Upper lobe of left lung (tissue), 6 donors: ENCODE data around the gene DAPL1. TPM values are rescaled to one million over a fixed set of nuclear protein-coding genes. Genes with fewer than 3 reads are reported as not detected.
A peak's percentile ranks its signal among the peaks of the same experiment; 100 is the strongest.

Source experiments
- ATAC-seq, 2 donors: fragments of 200-7000 bp; cut with Tn5 transposase; one replicate each; pipeline ENCODE4 v1.9.1; 2022; ENCODE audit warnings: mild to moderate bottlenecking in 2 of 2, moderate library complexity in 2 of 2; ENCODE audit not compliant: low FRiP score in 2 of 2
- DNase-seq, 2 donors: peaks; one replicate each; pipeline ENCODE4 v3.0.0-alpha.2; 2019 to 2020
- H3K27ac ChIP-seq, 4 donors: fragments of 200-600 bp; sonication (generic); one replicate each; pipeline ENCODE4 v1.5.1; 2016 to 2019
- H3K27me3 ChIP-seq, 4 donors: fragments of 200-600 bp; sonication (generic); one replicate each; pipeline ENCODE4 v1.5.1; 2017 to 2019
- H3K36me3 ChIP-seq, 4 donors: fragments of 200-600 bp; sonication (generic); one replicate each; pipeline ENCODE4 v1.5.1; 2016 to 2019
- H3K4me1 ChIP-seq, 4 donors: fragments of 200-600 bp; sonication (generic); one replicate each; pipeline ENCODE4 v1.5.1; 2018 to 2019
- H3K4me3 ChIP-seq, 4 donors: fragments of 200-600 bp; sonication (generic); one replicate each; pipeline ENCODE4 v1.5.1; 2017 to 2019; ENCODE audit warnings: mild to moderate bottlenecking in 2 of 4, moderate library complexity in 1 of 4
- H3K9me3 ChIP-seq, 4 donors: fragments of 200-600 bp; sonication (generic); one replicate each; pipeline ENCODE4 v1.5.1; 2018 to 2019
- CTCF ChIP-seq, 6 experiments: fragments of 450-650 bp in 4 of 6; fragments of 200-600 bp in 2 of 6; sonication (generic) in 2 of 6; IDR thresholded peaks; one replicate each; pipeline ENCODE4 v1.5.1; 2016 to 2019; ENCODE audit warnings: antibody characterized with exemption in 6 of 6
- EP300 ChIP-seq, 4 donors: sonication (generic); formaldehyde crosslinking; IDR thresholded peaks; one replicate each; pipeline ENCODE4 v1.5.1; 2017; ENCODE audit warnings: antibody characterized with exemption in 4 of 4, control low read depth in 2 of 4
- POLR2A ChIP-seq, 4 donors: fragments of 450-650 bp; IDR thresholded peaks; one replicate each; pipeline ENCODE4 v1.5.1; 2016 to 2017; ENCODE audit warnings: antibody characterized with exemption in 4 of 4, mild to moderate bottlenecking in 2 of 4
- POLR2AphosphoS5 ChIP-seq, 2 donors: sonication (generic); formaldehyde crosslinking; IDR thresholded peaks; one replicate each; pipeline ENCODE4 v1.5.1; 2017; ENCODE audit warnings: antibody characterized with exemption in 2 of 2
- WGBS, 2 donors: methylation state at CpG; one replicate each; pipeline ENCODE4 v1.1.5; 2017 to 2018; 5-methylcytosine and 5-hydroxymethylcytosine counted together
- total RNA-seq, 6 donors: library from RNA; depleted of rRNA in 4 of 6; stranded (reverse); fragments of >200 nt in 4 of 6; gene quantifications; one replicate each; pipeline versions ENCODE4 v1.1.0 to v1.2.1, GENCODE V29; 2016 to 2021
- donor health status: DM: no; HTN: no; CAD: no; lungs with moderate emphysema.
- donor health status: DM: no; HTN: yes; CAD: no; lungs with severe emphysema.

DAPL1 gene
- total RNA-seq, 6 donors from 2014 or later, result 0.43 TPM; not detected in 5

DNA sequence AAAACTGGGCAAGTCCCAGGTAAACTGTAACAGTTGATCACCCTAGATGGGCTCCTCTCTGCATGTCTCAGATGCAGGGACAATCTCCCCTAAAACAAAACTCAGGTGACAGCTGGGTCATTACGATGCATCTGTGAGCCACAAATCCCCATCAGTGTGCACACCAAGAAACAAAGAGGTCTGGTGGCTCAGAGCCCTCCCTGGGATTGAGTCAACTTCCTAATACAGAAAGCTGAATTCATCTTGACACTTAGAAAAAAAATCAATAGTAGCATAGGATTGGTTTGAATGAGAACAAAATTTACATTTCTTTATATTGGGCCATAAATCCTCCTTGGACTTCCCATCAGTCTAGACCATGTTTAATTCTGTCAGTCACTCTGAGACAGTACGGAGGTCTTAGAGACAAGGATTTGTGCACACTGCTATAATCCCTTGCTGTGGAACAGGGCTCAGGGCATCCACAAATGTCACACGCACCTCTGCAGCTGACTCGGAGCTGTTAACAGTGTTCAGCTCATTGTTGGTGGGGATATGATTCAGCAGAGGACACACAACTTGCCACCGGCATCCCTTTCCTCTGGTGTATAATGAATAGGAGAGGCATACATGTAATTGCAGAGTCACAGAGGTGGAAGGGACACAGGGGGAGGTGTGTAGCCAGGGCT, 44.5 kb upstream of the DAPL1 start:
- 90 to 91% methylated on average over 5 of the region's 5 CpGs for WGBS, 2 donors
- Histone ChIP-seq H3K27ac (no peak overlapping the region), H3K4me1 (peaks cover 10 to 19% (median 14%) of the 10 kb centered on the region in 4 donors), H3K4me3 (no peak overlapping the region), H3K36me3 (no peaks in the 10 kb centered on the region), H3K27me3 (no peaks in the 10 kb centered on the region), H3K9me3 (no peaks in the 10 kb centered on the region)
- TF ChIP-seq POLR2AphosphoS5 (IDR thresholded peaks at IDR 0.05) (no peak), CTCF (IDR thresholded peaks at IDR 0.05) (no peak), EP300 (IDR thresholded peaks at IDR 0.05) (no peak), POLR2A (IDR thresholded peaks at IDR 0.05) (no peak)
- ATAC-seq, result no peak
- no peak for DNase-seq

- 25 to 36% methylated on average over 14 of the region's 14 CpGs for WGBS, 2 donors
- peak; percentile 78 to 89 for ATAC-seq
- no peak for TF ChIP-seq POLR2AphosphoS5 (IDR thresholded peaks at IDR 0.05)
- peak; percentile 68 to 85 (median 79) for TF ChIP-seq CTCF (IDR thresholded peaks at IDR 0.05)
- H3K9me3 ChIP-seq, result no peaks in the 10 kb centered on the region
- H3K4me1 ChIP-seq, result peaks cover 7 to 12% (median 11%) of the 10 kb centered on the region in 4 donors
- DNase-seq, result peak in 1 of 2 donors; percentile 37
- no peaks in the 10 kb centered on the region for H3K36me3 ChIP-seq
- H3K27ac ChIP-seq, result no peak overlapping the region
- no peaks in the 10 kb centered on the region for H3K27me3 ChIP-seq
- peak overlapping the region in 3 of 4 donors; percentile 6 to 36 (median 28) for H3K4me3 ChIP-seq
Measured at GRCh38 chr2:158753641-158754611, 41.2 kb upstream of the DAPL1 start.

- Histone ChIP-seq H3K27ac (no peak overlapping the region), H3K27me3 (no peaks in the 10 kb centered on the region), H3K4me1 (peaks cover 7 to 12% (median 11%) of the 10 kb centered on the region in 4 donors), H3K9me3 (no peaks in the 10 kb centered on the region), H3K36me3 (no peaks in the 10 kb centered on the region), H3K4me3 (no peak overlapping the region)
- DNase-seq (no peak), ATAC-seq (no peak)
- TF ChIP-seq POLR2A (IDR thresholded peaks at IDR 0.05), result no peak
- no peak for TF ChIP-seq CTCF (IDR thresholded peaks at IDR 0.05)
- TF ChIP-seq EP300 (IDR thresholded peaks at IDR 0.05), result no peak
- no peak for TF ChIP-seq POLR2AphosphoS5 (IDR thresholded peaks at IDR 0.05)
- WGBS, 2 donors, result 60 to 61% methylated on average over 8 of the region's 8 CpGs
Measured at GRCh38 chr2:158755310-158756087, 39.6 kb upstream of the DAPL1 start.

DNA sequence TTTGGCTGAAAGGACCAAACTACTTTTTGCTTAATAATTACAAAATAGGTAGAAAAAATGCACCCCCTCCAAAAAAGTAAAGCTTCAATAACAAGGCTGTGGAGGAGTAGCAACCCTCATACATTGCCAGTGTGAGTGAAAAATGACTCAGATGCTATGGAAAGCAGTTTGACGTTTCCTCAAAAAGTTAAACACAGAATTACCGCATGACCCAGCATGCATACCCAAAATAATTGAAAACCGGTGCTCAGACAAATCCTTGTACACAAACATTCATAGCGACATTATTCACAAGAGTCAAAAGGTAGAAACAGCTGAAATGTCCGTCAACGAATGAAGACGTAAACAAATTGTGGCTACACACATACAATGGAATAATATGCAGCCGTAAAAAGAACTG, 38.8 kb upstream of the DAPL1 start:
- Histone ChIP-seq H3K4me1 (peaks cover 7 to 12% (median 11%) of the 10 kb centered on the region in 4 donors), H3K27ac (no peak overlapping the region), H3K4me3 (no peak overlapping the region), H3K27me3 (no peaks in the 10 kb centered on the region), H3K9me3 (no peaks in the 10 kb centered on the region), H3K36me3 (no peaks in the 10 kb centered on the region)
- no peak for ATAC-seq
- WGBS, 2 donors, result 91 to 92% methylated on average over 8 of the region's 8 CpGs
- no peak for DNase-seq
- TF ChIP-seq POLR2AphosphoS5 (IDR thresholded peaks at IDR 0.05) (no peak), CTCF (IDR thresholded peaks at IDR 0.05) (no peak), POLR2A (IDR thresholded peaks at IDR 0.05) (no peak), EP300 (IDR thresholded peaks at IDR 0.05) (no peak)
